ACC112 (cell line): Measurements from ENCODE around the gene SAP30L.

ENCODE experiments used
- H2AFZ ChIP-seq: fragments of 200-600 bp; sonication (generic); one replicate; pipeline ENCODE4 v1.6.0; 2017; ENCODE audit warnings: antibody characterized with exemption, low read length; ENCODE audit not compliant: unreplicated experiment
- H3K27ac ChIP-seq: fragments of 200-600 bp; sonication (generic); 2 replicates; pipeline ENCODE4 v1.5.1; 2014; ENCODE audit warnings: low read depth, mild to moderate bottlenecking, antibody characterized with exemption, low read length, moderate library complexity
- H3K27me3 ChIP-seq: fragments of 200-600 bp; sonication (generic); 2 replicates; pipeline ENCODE4 v1.6.1; 2014; ENCODE audit warnings: mild to moderate bottlenecking, antibody characterized with exemption, low read length, moderate library complexity, mixed read lengths; ENCODE audit not compliant: insufficient read depth
- H3K36me3 ChIP-seq: fragments of 200-600 bp; sonication (generic); 2 replicates; pipeline ENCODE4 v1.6.1; 2016; ENCODE audit warnings: mild to moderate bottlenecking, antibody characterized with exemption, low read length, moderate library complexity, mixed read lengths; ENCODE audit not compliant: insufficient read depth
- H3K4me1 ChIP-seq: fragments of 200-600 bp; sonication (generic); one replicate; pipeline ENCODE4 v1.6.1; 2016; ENCODE audit warnings: low read length, mixed read lengths; ENCODE audit not compliant: insufficient read depth, unreplicated experiment, control insufficient read depth
- H3K4me3 ChIP-seq: fragments of 200-600 bp; sonication (generic); 2 replicates; pipeline ENCODE4 v1.5.1; 2014; ENCODE audit warnings: mild to moderate bottlenecking, low read depth, low read length
- H3K79me2 ChIP-seq: fragments of 200-600 bp; sonication (generic); one replicate; pipeline ENCODE4 v1.6.0; 2016; ENCODE audit warnings: low read length; ENCODE audit not compliant: control insufficient read depth, unreplicated experiment, insufficient read depth

Gene SAP30L

GRCh38 chr5:154444556-154445421, 1.0 kb upstream of the SAP30L start:
- Histone ChIP-seq H3K79me2 (peaks cover 41% of the 10 kb centered on the region), H3K27me3 (no peaks in the 10 kb centered on the region), H3K4me1 (peaks cover 14% of the 10 kb centered on the region), H3K4me3 (peak overlapping the region; percentile 84), H3K36me3 (peaks cover 8% of the 10 kb centered on the region; the same call in 1 of the 2 replicates), H3K27ac (0 out of 2 replicates have a peak overlapping the region, but pooled peaks have one; percentile 7), H2AFZ (peak overlapping the region; percentile 87)

GRCh38 chr5:154446195-154447088, 645 bp downstream of the SAP30L start:
- H3K4me1 ChIP-seq = peaks cover 14% of the 10 kb centered on the region
- H3K36me3 ChIP-seq = peaks cover 8% of the 10 kb centered on the region; the same call in 1 of the 2 replicates
- peaks cover 45% of the 10 kb centered on the region for H3K79me2 ChIP-seq
- H2AFZ ChIP-seq = peak overlapping the region; percentile 58
- H3K27ac ChIP-seq = peak overlapping the region; percentile 19; the same call in 1 of the 2 replicates
- H3K27me3 ChIP-seq = no peaks in the 10 kb centered on the region
- H3K4me3 ChIP-seq = peak overlapping the region; percentile 84

DNA sequence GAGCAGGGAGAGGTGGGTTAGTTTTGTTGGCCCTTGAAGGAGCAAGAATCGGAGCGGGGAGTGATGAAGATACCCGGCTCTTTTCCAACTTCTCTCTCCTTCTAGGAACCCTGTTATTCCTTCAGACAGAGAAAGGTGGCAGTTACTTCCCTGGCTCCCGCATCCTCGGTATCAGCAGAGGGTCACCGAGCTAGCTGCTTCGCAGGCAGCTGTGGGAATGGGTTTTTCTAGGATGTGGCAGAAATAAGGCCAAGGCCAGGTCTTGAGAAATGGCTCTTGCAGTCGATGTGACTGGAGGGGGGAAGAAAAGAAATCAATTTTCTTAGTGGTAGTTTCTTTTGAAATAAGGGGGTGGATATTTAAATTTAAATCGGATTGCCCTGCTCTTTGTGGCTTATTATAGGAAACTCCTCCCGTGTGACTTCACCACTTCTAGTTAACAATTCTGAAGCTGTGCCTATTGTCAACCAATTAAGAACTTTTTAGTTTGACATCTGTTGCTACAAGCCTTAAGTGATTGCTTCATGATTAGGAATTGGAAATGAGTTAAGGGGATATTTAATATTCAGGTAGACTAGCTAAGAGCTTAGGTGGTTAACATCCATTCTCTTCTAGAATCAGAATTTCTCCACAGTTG, 1.4 kb downstream of the SAP30L start:
- peaks cover 11% of the 10 kb centered on the region; the same call in 1 of the 2 replicates for H3K36me3 ChIP-seq
- no peaks in the 10 kb centered on the region for H3K27me3 ChIP-seq
- peaks cover 45% of the 10 kb centered on the region for H3K79me2 ChIP-seq
- peak overlapping the region; percentile 84 for H3K4me3 ChIP-seq
- H2AFZ ChIP-seq = peak overlapping the region; percentile 6
- no peak overlapping the region for H3K27ac ChIP-seq
- H3K4me1 ChIP-seq = peaks cover 14% of the 10 kb centered on the region

- no peak overlapping the region for H2AFZ ChIP-seq
- peaks cover 14% of the 10 kb centered on the region for H3K4me1 ChIP-seq
- no peak overlapping the region for H3K4me3 ChIP-seq
- no peak overlapping the region for H3K27ac ChIP-seq
- peaks cover 11% of the 10 kb centered on the region; the same call in 1 of the 2 replicates for H3K36me3 ChIP-seq
- H3K27me3 ChIP-seq = no peaks in the 10 kb centered on the region
- H3K79me2 ChIP-seq = peaks cover 33% of the 10 kb centered on the region
These were observed 4.0 kb downstream of the SAP30L start for GRCh38 chr5:154449786-154450185.

GRCh38 chr5:154451957-154452356, 6.2 kb downstream of the SAP30L start:
- H3K27me3 ChIP-seq = no peaks in the 10 kb centered on the region
- H3K79me2 ChIP-seq = peaks cover 29% of the 10 kb centered on the region
- no peak overlapping the region for H3K4me3 ChIP-seq
- no peak overlapping the region for H2AFZ ChIP-seq
- peaks cover 15% of the 10 kb centered on the region; the same call in 1 of the 2 replicates for H3K36me3 ChIP-seq
- H3K4me1 ChIP-seq = peaks cover 14% of the 10 kb centered on the region
- H3K27ac ChIP-seq = no peak overlapping the region

- Histone ChIP-seq H3K27me3 (no peaks in the 10 kb centered on the region), H3K4me3 (no peak overlapping the region), H3K79me2 (no peaks in the 10 kb centered on the region), H3K36me3 (peaks cover 15% of the 10 kb centered on the region), H3K4me1 (no peaks in the 10 kb centered on the region), H3K27ac (no peak overlapping the region), H2AFZ (no peak overlapping the region)
These were observed 9.8 kb downstream of the SAP30L start for GRCh38 chr5:154455585-154455984.

- no peak overlapping the region for H3K27ac ChIP-seq
- H3K27me3 ChIP-seq = no peaks in the 10 kb centered on the region
- H3K79me2 ChIP-seq = no peaks in the 10 kb centered on the region
- no peaks in the 10 kb centered on the region for H3K4me1 ChIP-seq
- H3K36me3 ChIP-seq = peaks cover 6% of the 10 kb centered on the region
- H3K4me3 ChIP-seq = no peak overlapping the region
- no peak overlapping the region for H2AFZ ChIP-seq
These were observed 10.7 kb downstream of the SAP30L start for GRCh38 chr5:154456540-154456939.

DNA sequence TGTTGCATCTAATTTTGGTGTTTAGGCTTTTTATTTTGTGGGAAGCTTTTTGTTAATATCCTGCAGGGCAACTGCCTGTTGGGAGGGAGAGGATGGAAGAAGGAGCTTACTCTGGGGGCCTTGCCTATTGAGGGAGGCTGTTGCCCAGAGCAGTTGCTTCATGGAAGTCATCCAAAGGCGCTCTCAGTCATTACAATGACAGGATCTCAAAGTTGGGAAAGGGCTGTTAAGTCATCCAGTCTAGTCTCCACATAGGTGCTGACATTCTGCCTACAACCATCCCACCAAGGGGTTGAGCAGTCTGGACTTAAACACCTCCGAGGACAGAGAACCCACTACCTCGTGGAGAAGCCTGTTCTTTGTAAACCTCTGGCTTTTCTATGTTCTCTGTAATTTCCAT, 13.2 kb downstream of the SAP30L start:
- Histone ChIP-seq H3K4me3 (no peak overlapping the region), H3K79me2 (no peaks in the 10 kb centered on the region), H3K4me1 (no peaks in the 10 kb centered on the region), H3K27ac (no peak overlapping the region), H3K36me3 (peaks cover 4% of the 10 kb centered on the region), H3K27me3 (no peaks in the 10 kb centered on the region), H2AFZ (no peak overlapping the region)

DNA sequence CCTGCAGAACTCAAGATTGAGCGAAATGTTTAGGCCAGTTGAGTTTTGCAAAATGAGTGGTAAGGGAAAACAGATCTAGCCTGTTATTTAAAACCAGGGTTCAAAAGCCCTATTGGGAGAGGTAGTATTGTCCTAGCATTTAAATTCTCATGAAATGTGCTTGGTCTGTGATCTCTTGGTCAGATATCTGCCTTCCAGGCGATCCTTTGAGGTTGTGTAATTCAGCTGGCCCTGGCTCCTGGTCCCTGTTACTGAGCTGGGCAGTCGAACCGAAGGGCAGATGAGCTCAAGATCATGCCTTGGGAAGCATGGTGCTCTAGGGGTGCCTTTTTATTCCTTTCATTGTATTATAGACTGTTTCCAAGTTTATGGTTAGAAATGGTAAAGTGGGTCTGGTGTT, 14.4 kb downstream of the SAP30L start:
- Histone ChIP-seq H3K79me2 (no peaks in the 10 kb centered on the region), H3K27me3 (no peaks in the 10 kb centered on the region), H3K4me1 (no peaks in the 10 kb centered on the region), H3K27ac (no peak overlapping the region), H2AFZ (no peak overlapping the region), H3K4me3 (no peak overlapping the region), H3K36me3 (peaks cover 4% of the 10 kb centered on the region)

- H2AFZ ChIP-seq = no peak overlapping the region
- H3K4me1 ChIP-seq = peaks cover 10% of the 10 kb centered on the region
- no peaks in the 10 kb centered on the region for H3K79me2 ChIP-seq
- no peaks in the 10 kb centered on the region for H3K27me3 ChIP-seq
- no peak overlapping the region for H3K27ac ChIP-seq
- H3K36me3 ChIP-seq = no peaks in the 10 kb centered on the region; the same call in 1 of the 2 replicates
- no peak overlapping the region for H3K4me3 ChIP-seq
These were observed 15.7 kb downstream of the SAP30L start for GRCh38 chr5:154461531-154461930.
